TTC549 (cell line): ENCODE results near the gene GCHFR.

Experiments
- FAIRE-seq: peaks from 2 replicates; lab custom pipeline; 2012; peaks lifted over from hg19 to GRCh38; lab: Jason Lieb, UNC

Gene GCHFR

GRCh38 chr15:40754883-40755811 lies 8.7 kb upstream of the GCHFR start, which contains the start of gene RMDN3:
Gene RMDN3 (minus strand): TSS chr15:40755254. CDS start chr15:40754783, 471 bp downstream.
- FAIRE-seq = peak; percentile 5

GRCh38 chr15:40755812-40756208 lies 8.1 kb upstream of the GCHFR start:
- no peak for FAIRE-seq

GRCh38 chr15:40756938-40757337 lies 6.9 kb upstream of the GCHFR start:
- FAIRE-seq = no peak

- FAIRE-seq = no peak
Measured at GRCh38 chr15:40759961-40760360, 3.9 kb upstream of the GCHFR start.

- FAIRE-seq = no peak
Measured at GRCh38 chr15:40762919-40763800, 708 bp upstream of the GCHFR start.

GRCh38 chr15:40764629-40765103 lies 798 bp downstream of the GCHFR start:
- FAIRE-seq = no peak

- no peak for FAIRE-seq
Measured at GRCh38 chr15:40766194-40766815, 2.4 kb downstream of the GCHFR start.

- no peak for FAIRE-seq
Measured at GRCh38 chr15:40766906-40767837, 3.3 kb downstream of the GCHFR start.

- no peak for FAIRE-seq
Measured at GRCh38 chr15:40767838-40768500, 4.1 kb downstream of the GCHFR start.

GRCh38 chr15:40768521-40769273 lies 4.8 kb downstream of the GCHFR start:
- no peak for FAIRE-seq

- FAIRE-seq = no peak
Measured at GRCh38 chr15:40769274-40770146, 5.6 kb downstream of the GCHFR start, which contains the start of gene C15orf62. Gene C15orf62 (plus strand): TSS chr15:40769980. CDS start chr15:40770496, 516 bp downstream.

- no peak for FAIRE-seq
Measured at GRCh38 chr15:40770147-40770721, 6.4 kb downstream of the GCHFR start.

GRCh38 chr15:40771242-40771641 lies 7.4 kb downstream of the GCHFR start:
- FAIRE-seq = no peak

- FAIRE-seq = no peak
Measured at GRCh38 chr15:40772014-40772413, 8.1 kb downstream of the GCHFR start.

- no peak for FAIRE-seq
Measured at GRCh38 chr15:40773496-40773895, 9.6 kb downstream of the GCHFR start.

GRCh38 chr15:40773902-40774301 lies 10.0 kb downstream of the GCHFR start:
- no peak for FAIRE-seq

- no peak for FAIRE-seq
Measured at GRCh38 chr15:40775007-40775406, 11.1 kb downstream of the GCHFR start.
